ENCODE data around the gene USP15.

DNA sequence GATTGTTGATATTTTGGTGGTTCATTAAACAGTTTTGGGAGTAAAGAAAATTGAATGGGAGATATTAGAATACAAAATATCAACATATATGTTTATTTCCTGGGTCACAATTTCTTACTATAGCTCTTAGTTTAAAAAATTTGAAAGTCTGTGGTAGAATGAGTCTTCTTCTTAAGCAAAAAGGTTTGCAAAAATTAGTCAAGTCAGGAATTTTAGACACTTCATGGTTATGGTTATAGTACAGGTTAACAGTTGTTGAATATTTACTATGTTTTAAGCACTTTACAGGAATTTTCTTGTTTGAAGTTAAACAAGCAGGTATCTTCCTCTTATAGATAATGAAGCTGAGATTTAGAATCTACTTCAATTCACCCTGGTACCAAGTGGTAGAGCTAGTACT lies 56.8 kb downstream of the USP15 start:
- no peak for TF ChIP-seq EZH2 (IDR thresholded peaks at IDR 0.05; ENCODE audit: low read length)
- TF ChIP-seq, protein P1, sequence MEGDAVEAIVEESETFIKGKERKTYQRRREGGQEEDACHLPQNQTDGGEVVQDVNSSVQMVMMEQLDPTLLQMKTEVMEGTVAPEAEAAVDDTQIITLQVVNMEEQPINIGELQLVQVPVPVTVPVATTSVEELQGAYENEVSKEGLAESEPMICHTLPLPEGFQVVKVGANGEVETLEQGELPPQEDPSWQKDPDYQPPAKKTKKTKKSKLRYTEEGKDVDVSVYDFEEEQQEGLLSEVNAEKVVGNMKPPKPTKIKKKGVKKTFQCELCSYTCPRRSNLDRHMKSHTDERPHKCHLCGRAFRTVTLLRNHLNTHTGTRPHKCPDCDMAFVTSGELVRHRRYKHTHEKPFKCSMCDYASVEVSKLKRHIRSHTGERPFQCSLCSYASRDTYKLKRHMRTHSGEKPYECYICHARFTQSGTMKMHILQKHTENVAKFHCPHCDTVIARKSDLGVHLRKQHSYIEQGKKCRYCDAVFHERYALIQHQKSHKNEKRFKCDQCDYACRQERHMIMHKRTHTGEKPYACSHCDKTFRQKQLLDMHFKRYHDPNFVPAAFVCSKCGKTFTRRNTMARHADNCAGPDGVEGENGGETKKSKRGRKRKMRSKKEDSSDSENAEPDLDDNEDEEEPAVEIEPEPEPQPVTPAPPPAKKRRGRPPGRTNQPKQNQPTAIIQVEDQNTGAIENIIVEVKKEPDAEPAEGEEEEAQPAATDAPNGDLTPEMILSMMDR (optimal IDR thresholded peaks at IDR 0.05 in 1 of 3, IDR thresholded peaks at IDR 0.05 in 1 of 3, conservative IDR thresholded peaks at IDR 0.05 in 1 of 3; ENCODE audit: extremely low read depth in 1 of 3, insufficient read depth in 2 of 3, low read length in 3 of 3) = no peak
